ENCODE data around the gene MBNL3.

Gene MBNL3

DNA sequence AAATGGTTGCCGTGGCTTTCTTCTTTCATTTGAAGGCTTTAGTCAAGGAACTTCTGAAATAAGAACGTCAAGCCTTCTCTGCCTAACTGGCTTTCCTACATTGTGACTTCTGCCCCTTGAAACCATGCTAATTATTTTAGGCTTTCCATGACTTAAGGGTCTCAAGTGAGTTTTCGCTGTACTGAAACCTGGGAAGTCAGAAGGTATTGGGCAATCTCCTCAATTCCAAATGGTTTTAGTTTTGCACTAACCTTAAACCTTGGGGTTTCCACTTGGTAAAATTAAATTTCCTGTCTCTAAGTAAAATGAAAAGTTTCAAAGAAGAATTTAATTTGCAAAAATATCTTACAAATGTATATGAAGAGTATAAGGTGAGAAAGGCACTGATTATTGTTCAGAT is 73.8 kb downstream of the MBNL3 start:
- no peak for DNase-seq (ENCODE audit: low read depth in 2 of 2)

- no peak for DNase-seq (ENCODE audit: low read depth in 2 of 2)
These were observed 74.4 kb downstream of the MBNL3 start for GRCh38 chrX:132414404-132414803.

DNA sequence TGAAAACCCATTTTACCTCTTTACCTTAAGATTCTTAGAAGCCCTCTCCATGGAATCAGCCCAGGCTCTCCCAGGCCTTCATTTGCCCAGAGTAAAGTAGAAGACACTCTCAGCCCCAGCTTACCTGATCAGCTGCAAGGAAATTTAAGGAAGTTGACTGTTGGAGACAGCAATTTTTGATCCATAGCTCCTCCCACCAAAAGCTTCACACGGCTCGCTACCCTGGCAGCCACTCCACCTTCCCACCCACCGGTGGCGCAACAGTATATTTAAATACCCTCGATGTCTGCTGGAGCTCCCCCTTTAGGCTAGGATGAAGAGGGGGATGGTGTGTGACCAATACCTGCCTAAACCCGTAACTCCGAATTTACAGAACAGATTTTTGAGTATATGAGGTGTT is 75.4 kb downstream of the MBNL3 start:
- no peak for DNase-seq (ENCODE audit: low read depth in 2 of 2)

- DNase-seq (ENCODE audit: low read depth in 2 of 2) = no peak
These were observed 76.6 kb downstream of the MBNL3 start for GRCh38 chrX:132412208-132412607.

DNA sequence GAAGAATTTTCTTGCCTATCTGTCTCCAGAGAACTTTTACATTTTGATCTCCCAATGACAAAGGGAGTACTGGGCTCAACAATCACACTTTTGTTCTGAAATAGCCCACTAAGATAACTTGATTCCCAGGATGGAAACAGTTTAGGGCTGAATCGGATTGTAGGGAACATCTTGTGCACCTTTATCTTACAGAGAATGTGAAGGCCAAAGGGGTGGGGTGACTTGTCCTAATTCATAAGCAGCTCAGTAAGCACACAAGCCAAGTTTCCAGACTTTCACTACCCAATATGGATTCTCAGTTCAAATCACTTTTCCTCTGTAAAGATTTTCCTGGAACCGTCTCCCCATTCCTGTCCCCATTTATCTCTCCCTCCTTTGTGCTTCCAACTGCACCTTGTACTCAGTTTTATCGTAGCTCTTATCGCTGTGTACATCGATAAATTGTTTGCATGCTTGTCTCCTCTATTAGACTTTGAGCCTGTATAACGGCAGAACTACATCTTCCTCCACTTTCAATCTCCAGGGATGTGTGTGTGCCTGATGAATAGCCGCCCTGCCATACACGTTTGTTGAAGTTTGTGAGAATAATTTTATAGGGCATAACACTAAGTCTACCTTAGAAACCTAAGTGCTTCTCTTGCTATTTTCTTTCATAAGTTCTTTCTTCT is 77.4 kb downstream of the MBNL3 start:
- DNase-seq (ENCODE audit: low read depth in 2 of 2) = no peak

DNA sequence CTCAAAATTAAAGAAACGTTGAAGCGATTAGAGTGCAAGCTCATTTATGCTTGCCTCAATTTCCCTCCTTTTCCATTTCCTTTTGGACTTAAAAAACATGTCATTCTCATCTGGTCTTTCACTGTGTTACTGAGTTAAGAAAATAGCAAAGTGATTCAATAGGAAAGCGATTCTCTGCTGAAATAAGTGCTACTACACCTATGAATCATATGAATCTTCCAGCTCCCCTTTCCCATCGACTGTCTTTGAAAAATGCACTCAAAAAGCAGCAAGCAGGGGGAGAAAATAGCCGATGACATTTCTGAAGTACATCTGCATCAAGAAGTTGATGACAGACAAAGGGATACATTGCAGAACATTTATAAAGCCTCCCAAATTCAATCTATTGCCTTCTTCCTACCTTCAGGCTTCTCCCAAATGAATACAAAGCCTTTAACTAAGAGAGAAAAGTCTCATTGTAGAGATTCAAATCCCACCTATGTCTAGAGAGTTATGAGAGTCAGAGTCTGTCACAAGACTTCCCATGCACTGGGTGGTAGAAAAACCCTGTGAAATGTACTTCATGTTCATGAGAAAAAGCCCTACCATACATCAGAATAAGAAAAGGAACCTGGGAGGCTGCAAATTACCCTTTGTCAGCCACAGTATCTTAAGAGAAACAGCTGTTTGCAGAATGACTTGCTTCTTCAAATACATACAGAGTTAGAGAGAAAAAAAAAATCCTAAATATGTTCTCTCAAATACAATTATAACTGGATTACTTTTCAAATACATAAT is 78.9 kb downstream of the MBNL3 start:
- DNase-seq (ENCODE audit: low read depth in 2 of 2) = no peak

GRCh38 chrX:132407691-132408090 is 81.1 kb downstream of the MBNL3 start:
- DNase-seq (ENCODE audit: low read depth in 2 of 2) = no peak

- no peak for DNase-seq (ENCODE audit: low read depth in 2 of 2)
These were observed 82.7 kb downstream of the MBNL3 start for GRCh38 chrX:132406106-132406505.

DNA sequence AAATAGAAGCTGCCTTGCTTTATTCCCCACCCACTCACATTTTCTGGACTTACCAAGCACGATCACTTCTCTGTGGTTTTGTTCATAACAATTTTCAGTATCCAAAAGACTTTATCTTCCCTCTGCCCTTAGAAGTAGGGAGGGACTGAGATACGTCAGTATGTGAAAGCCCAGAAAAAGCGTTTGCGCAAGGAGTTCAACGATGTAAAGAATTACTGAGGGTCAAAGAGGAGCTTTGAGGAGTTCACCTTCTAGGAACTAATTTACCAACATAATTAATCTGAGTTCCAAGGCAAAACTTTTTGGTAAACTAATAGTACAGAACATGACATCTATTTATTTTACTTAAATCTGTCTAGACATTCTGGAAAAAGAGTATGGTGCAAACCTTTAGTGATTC is 84.6 kb downstream of the MBNL3 start:
- DNase-seq (ENCODE audit: low read depth in 2 of 2) = no peak

- no peak for DNase-seq (ENCODE audit: low read depth in 2 of 2)
These were observed 86.9 kb downstream of the MBNL3 start for GRCh38 chrX:132401935-132402334.

- no peak for DNase-seq (ENCODE audit: low read depth in 2 of 2)
These were observed 88.1 kb downstream of the MBNL3 start for GRCh38 chrX:132400706-132401105.

GRCh38 chrX:132395645-132396044 is 93.2 kb downstream of the MBNL3 start:
- DNase-seq (ENCODE audit: low read depth in 2 of 2) = no peak

GRCh38 chrX:132395026-132395425 is 93.8 kb downstream of the MBNL3 start:
- no peak for DNase-seq (ENCODE audit: low read depth in 2 of 2)

DNA sequence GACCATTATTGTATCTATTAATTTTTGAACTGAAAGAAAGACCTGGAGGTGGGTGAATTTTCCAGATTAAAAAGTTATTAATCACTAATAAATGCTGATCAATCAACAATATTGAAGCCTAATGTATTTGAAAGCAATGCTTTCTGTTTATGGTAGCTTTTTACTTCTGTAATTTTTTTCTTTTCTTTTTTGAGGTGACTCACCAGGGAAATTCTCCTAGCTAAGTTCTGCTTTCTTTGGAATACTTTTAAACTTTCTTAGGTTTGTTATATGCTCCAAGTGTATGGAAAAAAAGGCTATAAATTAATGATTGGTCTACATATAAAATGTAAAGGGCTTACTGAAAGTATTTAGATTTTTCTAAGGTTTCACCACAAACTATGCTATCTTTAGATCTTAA is 94.2 kb downstream of the MBNL3 start:
- DNase-seq (ENCODE audit: low read depth in 2 of 2) = no peak

DNA sequence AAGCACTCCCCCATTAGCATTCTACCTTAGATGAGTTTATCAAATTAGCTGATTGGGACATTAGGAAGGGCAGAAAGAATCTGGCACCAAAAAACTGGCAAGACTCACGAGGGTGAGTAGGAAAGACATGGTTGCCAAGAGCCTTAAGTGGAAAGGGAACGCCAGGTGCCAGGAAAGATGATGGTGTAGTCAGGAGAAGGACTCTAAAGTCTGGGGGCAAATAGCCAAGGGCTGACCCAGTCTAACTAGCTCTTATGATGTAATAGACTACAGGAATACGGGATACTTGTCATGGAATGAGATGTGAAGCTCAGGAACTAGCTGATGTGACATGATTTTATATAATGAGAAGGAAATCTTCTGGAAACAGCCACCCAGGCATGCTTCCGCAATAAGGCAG is 94.8 kb downstream of the MBNL3 start:
- DNase-seq (ENCODE audit: low read depth in 2 of 2) = no peak

DNA sequence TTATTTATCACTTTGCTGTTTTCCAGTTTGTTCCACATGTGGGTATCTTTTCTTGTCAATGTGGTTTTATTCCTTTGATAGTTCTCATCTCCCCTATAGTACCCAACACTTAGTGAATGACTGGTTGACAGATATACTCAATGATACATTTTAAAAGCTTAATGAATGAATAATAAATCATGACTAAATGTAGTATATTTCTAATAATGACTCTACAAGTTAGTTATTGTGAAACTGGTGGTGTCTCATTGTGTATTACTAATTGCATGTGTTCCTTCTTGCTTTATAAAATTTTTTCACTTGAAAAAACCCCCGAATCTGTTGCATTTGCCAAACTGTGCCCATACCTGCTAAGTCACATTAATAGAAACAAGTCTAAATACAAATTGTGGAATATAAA is 95.4 kb downstream of the MBNL3 start:
- no peak for DNase-seq (ENCODE audit: low read depth in 2 of 2)

DNA sequence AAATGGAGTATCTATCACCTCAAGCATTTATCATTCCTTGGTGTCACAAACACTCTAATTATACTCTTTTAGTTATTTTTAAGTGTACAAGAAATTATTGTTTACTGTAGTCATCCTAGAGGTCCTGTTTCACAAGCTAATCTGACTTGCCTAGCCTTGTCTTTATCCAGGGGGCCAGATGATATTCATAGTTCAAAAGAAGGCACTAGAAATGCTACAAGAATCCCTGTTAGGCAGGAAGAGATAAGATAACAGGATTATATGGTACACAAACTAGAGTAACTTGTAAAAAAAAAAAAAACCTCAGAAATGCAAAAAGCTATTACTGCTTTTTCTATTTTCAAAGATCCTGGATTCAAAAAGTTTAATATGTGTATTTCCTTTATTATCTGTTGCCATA is 95.8 kb downstream of the MBNL3 start:
- no peak for DNase-seq (ENCODE audit: low read depth in 2 of 2)

DNA sequence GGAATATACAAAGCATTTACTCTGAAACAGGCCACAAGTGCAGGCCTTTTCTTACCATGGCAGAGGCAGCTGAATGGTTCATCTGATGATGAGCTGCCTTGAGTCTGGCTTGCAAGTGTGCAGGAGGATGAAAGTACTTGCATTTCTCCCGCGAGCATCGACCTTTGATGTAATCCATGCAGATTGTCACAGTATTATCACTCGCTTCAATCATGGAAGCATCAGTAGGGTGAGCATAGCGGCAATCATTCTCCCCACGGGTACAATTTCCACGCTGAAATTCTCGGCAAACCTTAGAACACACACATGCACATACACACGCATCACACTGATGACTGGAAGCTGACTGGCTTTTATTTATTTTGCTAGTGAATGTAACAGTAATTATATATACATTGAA is 98.0 kb downstream of the MBNL3 start:
- DNase-seq (ENCODE audit: low read depth in 2 of 2) = no peak

DNA sequence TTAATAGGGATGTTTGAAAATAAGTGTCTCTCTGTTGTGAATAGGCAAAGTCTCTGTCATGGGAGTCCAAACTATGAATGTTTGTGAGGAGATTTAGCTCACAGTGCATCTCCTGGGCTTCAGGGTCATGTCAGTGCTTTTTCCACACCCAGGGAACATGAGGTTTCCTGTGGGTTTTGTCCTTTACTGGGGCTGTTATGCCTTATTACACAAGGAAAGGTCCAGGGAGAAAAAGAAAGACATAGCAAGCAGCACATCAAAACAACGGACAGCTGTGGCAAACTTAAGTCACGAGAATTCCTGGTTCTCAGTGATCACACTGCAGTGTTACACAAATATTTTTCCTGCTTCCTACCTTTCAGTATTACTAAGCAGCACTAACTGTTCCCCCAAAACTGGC is 99.4 kb downstream of the MBNL3 start:
- DNase-seq (ENCODE audit: low read depth in 2 of 2) = no peak

DNA sequence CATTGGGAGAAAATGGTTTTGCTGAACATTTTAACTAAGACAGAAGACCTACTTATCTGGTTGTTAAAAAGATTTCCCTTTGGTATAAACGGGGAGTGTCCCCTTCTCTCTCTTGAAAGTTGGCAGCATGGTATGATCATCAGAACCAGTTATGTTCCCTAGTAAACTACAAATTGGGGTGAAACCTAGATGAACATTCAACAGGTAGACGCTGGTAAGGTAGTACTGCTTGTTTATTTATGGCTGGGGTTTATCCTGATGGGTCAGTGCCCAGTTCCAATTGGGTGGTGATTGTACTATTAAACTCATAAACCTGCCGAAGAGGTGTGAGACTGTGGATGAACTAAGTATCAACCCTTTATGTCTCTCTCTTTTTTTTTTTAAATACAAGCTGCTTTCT is 100.5 kb downstream of the MBNL3 start:
- no peak for DNase-seq (ENCODE audit: low read depth in 2 of 2)

- DNase-seq (ENCODE audit: low read depth in 2 of 2) = no peak
These were observed 104.5 kb downstream of the MBNL3 start for GRCh38 chrX:132384301-132384700.

GRCh38 chrX:132382068-132382467 is 106.8 kb downstream of the MBNL3 start:
- DNase-seq (ENCODE audit: low read depth in 2 of 2) = no peak

DNA sequence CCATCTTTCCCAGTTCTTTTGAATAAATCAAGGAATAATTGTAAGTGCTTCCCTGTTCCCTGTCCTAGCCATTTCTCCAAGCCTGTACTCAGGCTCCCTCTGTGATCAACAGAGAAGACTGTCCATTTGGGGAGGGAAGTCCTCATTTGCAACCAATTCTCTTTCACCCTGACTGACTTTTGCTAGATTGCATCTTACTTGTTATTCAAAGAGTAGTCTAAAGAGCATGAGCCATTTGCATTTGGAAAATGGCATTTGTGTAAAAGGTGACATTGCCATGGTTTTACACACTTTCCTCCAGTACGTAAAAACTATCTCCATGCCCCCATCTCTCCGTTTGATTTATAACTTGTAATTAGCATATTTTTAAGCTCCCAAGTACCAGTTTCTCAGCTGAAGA is 110.6 kb downstream of the MBNL3 start:
- no peak for DNase-seq (ENCODE audit: low read depth in 2 of 2)

GRCh38 chrX:132375941-132376340 is 112.9 kb downstream of the MBNL3 start:
- no peak for DNase-seq (ENCODE audit: low read depth in 2 of 2)

Measured in activated CD4-positive, alpha-beta T cell treated with anti-CD3 and anti-CD28 coated beads for 24 hours (primary cell).